Activated CD8-positive, alpha-beta memory T cell treated with anti-CD3 and anti-CD28 coated beads, Interleukin-2, amount 10 ng/mL, durations not matched to agents 7 days and 5 days (primary cell): ENCODE data around the gene C9orf85. TPM values are rescaled to one million over a fixed set of nuclear protein-coding genes. Genes with fewer than 3 reads are reported as not detected.

ENCODE experiments used
- ATAC-seq: fragments of 150-1000 bp; cut with Tn5 transposase; one replicate; pipeline ENCODE4 v1.10.0; 2021; ENCODE audit warnings: moderate library complexity
- CTCF ChIA-PET: fragments of 350-600 bp; sonication (Branson Sonifier 250); formaldehyde crosslinking; loops from one replicate; lab custom pipeline; 2021; ENCODE audit warnings: antibody characterized with exemption; lab: Charles Lee
- DNase-seq: peaks from one replicate; pipeline ENCODE4 v3.0.0-alpha.2; 2020
- H3K27ac Mint-ChIP-seq: one replicate; pipeline ENCODE4 v1.8.0; 2021; ENCODE audit warnings: mild to moderate bottlenecking, mixed read lengths
- H3K27me3 Mint-ChIP-seq: one replicate; pipeline ENCODE4 v1.8.0; 2021; ENCODE audit warnings: mixed read lengths
- H3K36me3 Mint-ChIP-seq: one replicate; pipeline ENCODE4 v1.8.0; 2021; ENCODE audit warnings: mild to moderate bottlenecking, mixed read lengths
- H3K4me1 Mint-ChIP-seq: one replicate; pipeline ENCODE4 v1.8.0; 2021; ENCODE audit warnings: mixed read lengths
- H3K4me3 Mint-ChIP-seq: one replicate; pipeline ENCODE4 v1.8.0; 2021; ENCODE audit warnings: mild to moderate bottlenecking, moderate library complexity, mixed read lengths
- H3K9me3 Mint-ChIP-seq: one replicate; pipeline ENCODE4 v1.8.0; 2022; ENCODE audit warnings: low read depth, mixed read lengths
- total RNA-seq, 2 experiments: library from RNA; stranded (reverse); gene quantifications; one replicate each; pipeline ENCODE4 v1.2.3, GENCODE V29; 2021

Gene C9orf85
- total RNA-seq, 2 experiments from 2014 or later, result 9.8 to 13.0 TPM

GRCh38 chr9:71975833-71976232 lies 64.4 kb downstream of the C9orf85 start:
- H3K9me3 Mint-ChIP-seq, result no peaks in the 10 kb centered on the region
- no peaks in the 10 kb centered on the region for H3K4me1 Mint-ChIP-seq
- ATAC-seq, result no peak
- no peak for DNase-seq
- peaks cover 9% of the 10 kb centered on the region for H3K36me3 Mint-ChIP-seq
- CTCF ChIA-PET, result interaction anchor here (0.6 to 2.7 kb wide), 5 partner anchors 11 to 171 kb away, joined by 3 to 12 read pairs (median 4); no protein-coding TSS in a partner anchor
- H3K27ac Mint-ChIP-seq, result no peak overlapping the region
- no peaks in the 10 kb centered on the region for H3K27me3 Mint-ChIP-seq
- no peak overlapping the region for H3K4me3 Mint-ChIP-seq

- CTCF ChIA-PET, result interaction anchor here (1.9 to 2.7 kb wide), 2 partner anchors 48 to 170 kb away, joined by 5 to 12 read pairs; no protein-coding TSS in a partner anchor
- no peak for ATAC-seq
- H3K9me3 Mint-ChIP-seq, result no peaks in the 10 kb centered on the region
- H3K27ac Mint-ChIP-seq, result no peak overlapping the region
- H3K36me3 Mint-ChIP-seq, result peaks cover 6% of the 10 kb centered on the region
- no peaks in the 10 kb centered on the region for H3K4me1 Mint-ChIP-seq
- no peak overlapping the region for H3K4me3 Mint-ChIP-seq
- DNase-seq, result no peak
- H3K27me3 Mint-ChIP-seq, result no peaks in the 10 kb centered on the region
Observed at GRCh38 chr9:71977003-71977402, 65.6 kb downstream of the C9orf85 start.

- H3K27me3 Mint-ChIP-seq, result no peaks in the 10 kb centered on the region
- DNase-seq (no peak), ATAC-seq (no peak)
- H3K4me3 Mint-ChIP-seq, result no peak overlapping the region
- H3K27ac Mint-ChIP-seq, result no peak overlapping the region
- no peaks in the 10 kb centered on the region for H3K4me1 Mint-ChIP-seq
- H3K9me3 Mint-ChIP-seq, result no peaks in the 10 kb centered on the region
- CTCF ChIA-PET, result interaction anchor here (0.8 to 1.4 kb wide), 4 partner anchors 9 to 174 kb away, joined by 3 read pairs; no protein-coding TSS in a partner anchor
- H3K36me3 Mint-ChIP-seq, result peaks cover 2% of the 10 kb centered on the region
Observed at GRCh38 chr9:71980266-71981190, 69.1 kb downstream of the C9orf85 start.

- ATAC-seq, result no peak
- CTCF ChIA-PET, result interaction anchor here (1.2 to 1.3 kb wide), 2 partner anchors 57 to 175 kb away, joined by 3 read pairs; no protein-coding TSS in a partner anchor
- no peak overlapping the region for H3K4me3 Mint-ChIP-seq
Observed at GRCh38 chr9:71981944-71982343, 70.5 kb downstream of the C9orf85 start.

GRCh38 chr9:71984403-71984802 lies 73.0 kb downstream of the C9orf85 start:
- H3K4me1 Mint-ChIP-seq, result no peaks in the 10 kb centered on the region
- no peaks in the 10 kb centered on the region for H3K27me3 Mint-ChIP-seq
- ATAC-seq (no peak), DNase-seq (no peak)
- H3K9me3 Mint-ChIP-seq, result no peaks in the 10 kb centered on the region
- H3K4me3 Mint-ChIP-seq, result no peak overlapping the region
- no peak overlapping the region for H3K27ac Mint-ChIP-seq
- H3K36me3 Mint-ChIP-seq, result peaks cover 2% of the 10 kb centered on the region
- CTCF ChIA-PET, result no interaction called here

More at GRCh38 chr9:71981944-71982343, 70.5 kb downstream of the C9orf85 start:
- no peak for DNase-seq
- Mint-ChIP-seq H3K27ac (no peak overlapping the region), H3K9me3 (no peaks in the 10 kb centered on the region), H3K27me3 (no peaks in the 10 kb centered on the region), H3K4me1 (no peaks in the 10 kb centered on the region), H3K36me3 (peaks cover 2% of the 10 kb centered on the region)

- no peaks in the 10 kb centered on the region for H3K9me3 Mint-ChIP-seq
- H3K4me1 Mint-ChIP-seq, result no peaks in the 10 kb centered on the region
- ATAC-seq (no peak), DNase-seq (no peak)
- H3K36me3 Mint-ChIP-seq, result peaks cover 2% of the 10 kb centered on the region
- no peaks in the 10 kb centered on the region for H3K27me3 Mint-ChIP-seq
- CTCF ChIA-PET, result interaction anchor here (1.0 kb wide), 1 partner anchor 40 kb away, joined by 3 read pairs; no protein-coding TSS in a partner anchor
- no peak overlapping the region for H3K4me3 Mint-ChIP-seq
- H3K27ac Mint-ChIP-seq, result no peak overlapping the region
Observed at GRCh38 chr9:71984831-71985281, 73.4 kb downstream of the C9orf85 start.

- Mint-ChIP-seq H3K9me3 (no peaks in the 10 kb centered on the region), H3K4me1 (no peaks in the 10 kb centered on the region), H3K27me3 (no peaks in the 10 kb centered on the region), H3K4me3 (no peak overlapping the region), H3K27ac (no peak overlapping the region), H3K36me3 (peaks cover 2% of the 10 kb centered on the region)
- no peak for DNase-seq
- CTCF ChIA-PET, result interaction anchor here (1.0 kb wide), 1 partner anchor 40 kb away, joined by 3 read pairs; no protein-coding TSS in a partner anchor
- no peak for ATAC-seq
Observed at GRCh38 chr9:71985297-71985911, 74.0 kb downstream of the C9orf85 start.

GRCh38 chr9:71986900-71987299 lies 75.5 kb downstream of the C9orf85 start:
- Mint-ChIP-seq H3K27ac (no peak overlapping the region), H3K36me3 (peaks cover 2% of the 10 kb centered on the region), H3K4me3 (no peak overlapping the region), H3K27me3 (no peaks in the 10 kb centered on the region), H3K4me1 (no peaks in the 10 kb centered on the region), H3K9me3 (no peaks in the 10 kb centered on the region)
- CTCF ChIA-PET, result interaction anchor here (1.3 kb wide), 1 partner anchor 11 kb away, joined by 3 read pairs; no protein-coding TSS in a partner anchor
- DNase-seq (no peak), ATAC-seq (no peak)

GRCh38 chr9:71987471-71988371 lies 76.3 kb downstream of the C9orf85 start:
- H3K4me1 Mint-ChIP-seq, result no peaks in the 10 kb centered on the region

GRCh38 chr9:71990466-71990865 lies 79.0 kb downstream of the C9orf85 start:
- DNase-seq, result no peak
- Mint-ChIP-seq H3K9me3 (no peaks in the 10 kb centered on the region), H3K27me3 (no peaks in the 10 kb centered on the region), H3K4me1 (no peaks in the 10 kb centered on the region), H3K36me3 (no peaks in the 10 kb centered on the region), H3K27ac (no peak overlapping the region), H3K4me3 (no peak overlapping the region)
- CTCF ChIA-PET, result interaction anchor here (1.0 kb wide), 1 partner anchor 10 kb away, joined by 3 read pairs; no protein-coding TSS in a partner anchor
- no peak for ATAC-seq

More at GRCh38 chr9:71987471-71988371, 76.3 kb downstream of the C9orf85 start:
- Mint-ChIP-seq H3K36me3 (peaks cover 2% of the 10 kb centered on the region), H3K9me3 (no peaks in the 10 kb centered on the region), H3K27me3 (no peaks in the 10 kb centered on the region), H3K4me3 (no peak overlapping the region), H3K27ac (no peak overlapping the region)
- ATAC-seq (no peak), DNase-seq (no peak)
- CTCF ChIA-PET, result interaction anchor here (0.6 to 1.3 kb wide), 2 partner anchors 12 to 322 kb away, joined by 3 read pairs; no protein-coding TSS in a partner anchor

- H3K27ac Mint-ChIP-seq, result no peak overlapping the region
- no peaks in the 10 kb centered on the region for H3K27me3 Mint-ChIP-seq
- no peaks in the 10 kb centered on the region for H3K36me3 Mint-ChIP-seq
- no peaks in the 10 kb centered on the region for H3K4me1 Mint-ChIP-seq
- H3K9me3 Mint-ChIP-seq, result no peaks in the 10 kb centered on the region
- no peak overlapping the region for H3K4me3 Mint-ChIP-seq
- DNase-seq (no peak), ATAC-seq (no peak)
- CTCF ChIA-PET, result interaction anchor here (1.1 kb wide), 1 partner anchor 34 kb away, joined by 3 read pairs; no protein-coding TSS in a partner anchor
Observed at GRCh38 chr9:72005451-72005850, 94.0 kb downstream of the C9orf85 start.

GRCh38 chr9:72006501-72006900 lies 95.1 kb downstream of the C9orf85 start:
- no peak overlapping the region for H3K4me3 Mint-ChIP-seq
- H3K27me3 Mint-ChIP-seq, result no peaks in the 10 kb centered on the region
- no peaks in the 10 kb centered on the region for H3K4me1 Mint-ChIP-seq
- CTCF ChIA-PET, result interaction anchor here (1.1 kb wide), 1 partner anchor 20 kb away, joined by 4 read pairs; no protein-coding TSS in a partner anchor
- H3K36me3 Mint-ChIP-seq, result no peaks in the 10 kb centered on the region
- no peak for ATAC-seq
- DNase-seq, result no peak
- H3K27ac Mint-ChIP-seq, result no peak overlapping the region
- H3K9me3 Mint-ChIP-seq, result no peaks in the 10 kb centered on the region
